ENCODE results near the gene ZNF213.
A peak's percentile ranks its signal among the peaks of the same experiment; 100 is the strongest.
"Not testable (repeated sequence)": the region's sequence is repeated elsewhere in the genome, so short reads cannot be mapped to it uniquely, and the experiment has no call there.

The ZNF213 gene

DNA sequence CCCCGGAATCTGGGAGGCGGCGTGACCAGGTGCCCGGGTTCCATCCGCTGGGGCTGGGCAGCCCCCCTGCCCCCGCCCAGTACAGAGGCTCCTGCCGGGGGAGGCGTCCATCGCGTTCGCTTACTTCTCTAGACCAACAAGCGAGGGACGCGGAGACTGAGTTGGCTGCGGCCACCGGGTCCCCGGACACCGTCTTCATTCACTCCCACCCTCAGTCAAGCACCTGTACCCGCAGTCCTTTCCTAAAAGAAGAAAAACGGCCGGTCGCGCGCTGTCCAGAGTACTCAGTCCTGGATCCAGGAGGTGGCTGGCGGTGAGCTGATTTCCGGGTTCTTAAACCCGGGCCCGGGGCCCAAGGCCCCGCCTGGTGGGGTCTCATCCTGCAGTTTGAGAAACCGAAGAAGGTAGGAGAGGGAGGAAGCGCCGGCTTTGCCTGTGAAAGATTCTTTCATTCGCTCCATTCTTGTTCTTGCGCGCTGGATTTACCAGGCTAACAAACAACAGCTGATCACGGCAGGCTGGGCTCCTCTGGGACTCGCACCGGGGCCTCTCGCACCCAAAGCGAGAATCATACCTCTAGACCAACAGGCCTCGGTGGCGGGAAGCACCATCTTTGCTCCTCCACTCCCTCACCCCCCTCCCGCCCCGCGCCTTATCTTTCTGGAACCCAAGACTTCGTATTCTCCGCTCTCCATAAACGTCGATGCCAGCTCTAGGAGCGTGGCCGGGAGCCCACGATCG lies 35.8 kb downstream of the ZNF213 start:
- no peak for DNase-seq (ENCODE audit: low spot score)

- DNase-seq (ENCODE audit: low spot score), result peak; percentile 38
These were observed 36.5 kb downstream of the ZNF213 start for GRCh38 chr16:3171181-3171854.

- DNase-seq (ENCODE audit: low spot score), result no peak
These were observed 37.2 kb downstream of the ZNF213 start for GRCh38 chr16:3171855-3172593.

GRCh38 chr16:3173892-3174617 lies 39.2 kb downstream of the ZNF213 start:
- DNase-seq (ENCODE audit: low spot score), result no peak

DNA sequence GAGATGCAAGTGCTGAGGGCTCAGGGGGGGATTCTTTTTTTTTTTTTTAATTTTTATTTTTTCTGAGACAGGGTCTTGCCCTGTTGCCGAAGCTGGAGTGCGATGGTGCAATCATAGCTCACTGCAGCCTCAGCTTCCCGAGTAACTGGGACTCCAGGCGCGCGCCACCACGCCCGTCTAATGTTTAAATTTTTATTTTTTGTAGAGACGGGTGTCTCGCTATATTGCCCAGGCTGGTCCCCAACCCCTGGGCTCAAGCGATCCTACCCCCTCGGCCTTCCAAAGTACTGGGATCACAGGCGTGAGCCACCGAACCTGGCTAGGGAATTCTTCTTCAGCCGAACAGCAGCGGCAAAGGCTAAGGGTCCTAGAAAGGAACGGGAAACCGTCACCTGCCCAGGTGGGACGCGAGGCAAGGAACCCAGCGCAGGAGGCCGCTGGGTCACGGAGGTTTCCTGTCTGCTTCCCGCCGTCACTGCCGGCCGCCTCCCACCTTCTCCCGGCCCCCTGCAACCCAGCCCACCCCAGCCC lies 39.9 kb downstream of the ZNF213 start:
- DNase-seq (ENCODE audit: low spot score), result no peak

- DNase-seq (ENCODE audit: low spot score), result no peak
These were observed 40.6 kb downstream of the ZNF213 start for GRCh38 chr16:3175157-3176093.

DNA sequence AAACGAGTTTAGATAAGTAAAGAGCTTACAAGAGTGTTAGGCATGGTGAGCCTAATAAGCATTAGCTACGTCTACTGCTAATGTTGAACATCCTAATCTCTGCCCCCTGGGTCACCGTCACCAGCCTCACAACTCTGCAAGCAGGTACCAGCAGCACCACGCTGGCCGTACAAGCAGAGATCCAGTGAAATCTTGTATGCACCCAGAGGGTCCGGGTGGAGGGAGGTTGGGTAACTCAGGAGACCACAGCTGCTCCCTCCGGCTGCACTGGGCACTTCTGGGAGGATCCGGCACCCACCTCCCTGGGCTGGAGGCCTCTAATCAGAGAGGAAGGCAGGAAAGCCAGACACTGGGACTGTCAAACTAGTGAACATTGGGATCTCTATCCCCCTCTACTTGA lies 44.8 kb downstream of the ZNF213 start:
- no peak for DNase-seq (ENCODE audit: low spot score)

DNA sequence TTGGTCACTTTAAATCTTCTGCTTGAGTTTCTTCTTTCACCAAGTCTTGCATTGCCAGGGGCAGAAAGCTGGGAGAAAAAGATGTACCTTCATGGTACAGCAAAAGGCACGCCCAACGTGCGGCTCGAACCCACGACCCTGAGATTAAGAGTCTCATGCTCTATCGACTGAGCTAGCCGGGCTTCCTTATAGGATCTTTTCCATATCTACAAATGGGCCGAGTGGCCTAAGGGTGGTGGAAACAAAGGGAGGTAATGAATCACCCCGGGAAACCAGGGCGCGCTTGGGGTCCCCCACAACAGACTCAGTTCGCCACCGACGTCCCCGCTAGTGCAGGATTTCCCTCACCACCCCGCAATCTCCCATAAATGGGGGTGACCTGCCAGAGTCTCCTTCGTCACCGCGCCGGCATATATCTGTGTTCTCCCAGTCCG lies 45.6 kb downstream of the ZNF213 start:
- no peak for DNase-seq (ENCODE audit: low spot score)

GRCh38 chr16:3182293-3182607 lies 47.4 kb downstream of the ZNF213 start:
- not testable (repeated sequence) for DNase-seq (ENCODE audit: low spot score)

DNA sequence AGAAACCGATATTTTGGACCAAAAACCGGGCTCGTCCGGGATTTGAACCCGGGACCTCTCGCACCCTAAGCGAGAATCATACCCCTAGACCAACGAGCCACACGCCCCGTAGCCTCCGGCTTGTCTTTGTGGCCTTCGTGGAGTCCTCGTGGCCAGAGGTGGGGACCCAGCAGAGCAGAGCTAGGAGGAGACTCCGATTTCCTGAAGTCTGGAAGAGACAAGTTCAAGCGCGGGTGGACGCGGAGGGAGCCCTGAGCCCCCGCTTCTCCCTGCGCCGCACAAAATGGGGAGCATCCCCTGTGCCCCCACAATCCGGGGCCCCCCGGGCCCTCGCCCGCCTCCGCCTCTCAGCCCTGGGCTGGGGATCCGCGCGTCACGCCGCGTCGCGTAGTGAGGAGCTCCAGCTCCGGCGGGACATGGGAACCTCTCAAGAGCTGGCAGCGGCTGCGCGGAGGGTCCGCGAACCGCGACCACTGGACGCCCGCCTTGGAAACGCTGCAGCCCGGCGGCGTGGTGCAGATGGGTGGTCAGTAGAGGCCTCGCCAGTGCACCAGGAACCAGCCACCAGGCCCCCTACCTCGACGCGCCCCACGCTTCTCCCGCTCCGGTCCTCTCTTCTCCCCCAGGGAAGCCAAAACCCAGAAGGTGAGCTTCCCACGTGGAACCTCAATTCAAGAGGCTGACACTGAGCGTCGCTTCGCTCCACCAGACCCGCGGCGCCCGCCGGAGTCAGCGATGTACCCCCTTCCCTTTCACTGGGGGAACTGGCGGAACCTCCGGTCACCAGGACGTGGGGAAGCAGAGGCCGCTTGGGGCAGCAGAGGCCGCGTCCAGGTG lies 48.0 kb downstream of the ZNF213 start:
- no peak for DNase-seq (ENCODE audit: low spot score)

DNA sequence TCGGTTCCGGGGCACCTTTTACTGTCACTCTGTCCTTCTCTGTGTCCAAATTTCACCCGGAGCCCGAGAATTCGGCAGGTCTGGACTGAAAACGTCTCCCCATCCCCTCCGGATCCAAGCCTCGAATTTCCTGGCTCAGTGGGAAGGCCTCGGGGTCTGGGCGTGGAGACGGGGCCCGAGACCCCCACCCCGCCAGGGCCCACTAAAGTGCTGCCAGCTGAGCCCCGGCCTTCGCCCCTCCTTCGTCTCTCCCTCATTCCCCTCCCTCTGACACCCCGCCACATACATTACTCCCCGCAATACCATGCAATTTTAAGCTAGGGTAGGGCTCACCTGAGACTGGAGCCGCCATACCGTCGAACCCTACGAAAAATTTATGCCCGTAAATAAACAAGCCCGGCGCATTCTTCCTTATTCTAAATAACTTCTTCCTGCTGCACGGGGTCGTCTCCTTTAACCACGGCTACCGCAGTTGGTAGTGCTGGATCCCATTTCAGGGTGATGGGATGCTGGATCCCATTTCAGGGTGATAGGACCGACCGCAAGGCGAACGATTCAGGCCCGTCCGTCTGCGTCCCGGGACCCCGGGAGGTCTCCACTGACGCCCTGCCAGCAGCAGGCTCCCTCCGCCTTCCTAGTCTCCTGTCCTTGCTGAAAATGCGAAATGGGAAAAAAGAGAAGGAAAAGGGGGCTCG lies 48.8 kb downstream of the ZNF213 start:
- DNase-seq (ENCODE audit: low spot score), result no peak

- no peak for DNase-seq (ENCODE audit: low spot score)
These were observed 52.3 kb downstream of the ZNF213 start for GRCh38 chr16:3186946-3187690.

DNA sequence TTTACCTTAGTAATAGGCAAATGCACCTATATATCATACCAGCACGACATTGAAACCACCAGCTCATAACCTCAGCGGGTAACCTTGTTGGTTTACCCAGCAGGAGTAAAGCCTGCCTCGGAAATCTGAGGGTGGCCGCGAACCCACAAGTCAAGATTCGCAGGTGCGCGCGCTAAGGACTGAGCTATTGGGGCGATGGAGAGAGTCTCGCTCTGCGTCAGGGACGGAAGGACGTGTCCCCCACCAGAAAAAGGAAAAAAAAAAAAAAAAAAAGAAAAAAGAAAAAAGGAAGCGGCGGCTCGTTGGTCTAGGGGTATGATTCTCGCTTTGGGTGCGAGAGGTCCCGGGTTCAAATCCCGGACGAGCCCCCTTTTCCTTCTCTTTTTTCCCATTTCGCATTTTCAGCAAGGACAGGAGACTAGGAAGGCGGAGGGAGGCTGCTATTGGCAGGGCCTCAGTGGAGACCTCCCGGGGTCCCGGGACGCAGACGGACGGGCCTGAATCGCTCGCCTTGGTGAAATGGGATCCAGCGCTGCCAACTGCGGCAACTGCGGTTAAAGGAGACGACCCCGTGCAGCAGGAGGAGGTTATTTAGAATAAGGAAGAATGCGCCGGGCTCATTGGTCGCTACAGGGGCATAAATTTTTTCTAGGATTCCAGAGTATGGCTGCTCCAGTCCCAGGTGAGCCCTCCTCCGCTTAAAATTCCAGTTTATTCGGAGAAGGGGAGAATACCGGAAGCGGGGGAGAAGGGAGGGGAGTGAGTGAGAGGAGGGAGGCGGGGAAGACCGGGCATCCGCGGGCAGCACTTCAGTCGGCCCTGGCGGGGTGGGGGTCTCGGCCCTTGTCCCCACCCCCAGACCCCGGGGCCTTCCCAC lies 53.2 kb downstream of the ZNF213 start, which contains the start of gene OR1F1:
Gene OR1F1 (plus strand): TSS at position 407 of the 877 bp plus-strand sequence.
- peak; percentile 20 for DNase-seq (ENCODE audit: low spot score)

GRCh38 chr16:3188675-3188924 lies 53.8 kb downstream of the ZNF213 start:
- DNase-seq (ENCODE audit: low spot score), result no peak

- DNase-seq (ENCODE audit: low spot score), result no peak
These were observed 54.3 kb downstream of the ZNF213 start for GRCh38 chr16:3188925-3189825.

DNA sequence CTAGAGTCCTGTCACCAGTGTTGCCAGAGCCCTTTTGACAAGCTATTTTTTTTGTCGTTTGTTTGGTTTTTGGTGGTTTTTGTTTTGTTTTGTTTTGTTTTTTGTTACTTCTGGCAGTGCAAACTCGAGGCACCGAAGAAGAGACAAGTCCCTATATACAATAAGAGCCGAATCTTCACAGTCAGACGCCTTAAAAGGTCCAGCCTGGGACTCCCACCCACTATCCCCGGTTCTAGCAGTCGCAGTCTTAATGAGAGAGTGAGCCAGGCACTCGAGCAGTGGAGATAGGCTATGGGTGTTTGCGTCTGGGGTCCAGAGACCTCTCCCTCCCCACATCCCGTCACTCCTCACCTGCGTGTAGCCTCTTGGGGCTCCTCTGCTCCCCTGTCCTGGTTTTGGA lies 55.0 kb downstream of the ZNF213 start:
- DNase-seq (ENCODE audit: low spot score), result no peak

- DNase-seq (ENCODE audit: low spot score), result no peak
These were observed 56.1 kb downstream of the ZNF213 start for GRCh38 chr16:3190949-3191353.

Measured in CD4-positive, alpha-beta T cell treated with Interleukin-6 at 100 ng/mL for 8 hours (primary cell).